Liver (tissue), 9 donors: Measurements from ENCODE around the gene SLC6A5. TPM values are rescaled to one million over a fixed set of nuclear protein-coding genes. Genes with fewer than 3 reads are reported as not detected.

Source experiments
- DNase-seq: peaks from one replicate; pipeline ENCODE4 v3.0.0-alpha.2; 2017; ENCODE audit warnings: low spot score
- H3K27ac ChIP-seq, 2 donors: one replicate each; pipeline ENCODE4 v1.7.0; 2013; ENCODE audit warnings: inconsistent platforms in 2 of 2, low read length in 2 of 2, control low read depth in 1 of 2, low read depth in 1 of 2, mild to moderate bottlenecking in 1 of 2
- H3K27me3 ChIP-seq, 4 donors: one replicate each; pipeline versions ENCODE4 v1.6.1 to v1.7.0; 2013; ENCODE audit warnings: low read length in 3 of 4, inconsistent platforms in 1 of 4, mild to moderate bottlenecking in 1 of 4, moderate library complexity in 1 of 4; ENCODE audit not compliant: control insufficient read depth in 4 of 4, insufficient read depth in 4 of 4
- H3K36me3 ChIP-seq, 4 donors: one replicate each; pipeline versions ENCODE4 v1.6.1 to v1.7.0; 2013; ENCODE audit warnings: low read length in 3 of 4, mild to moderate bottlenecking in 3 of 4, low read depth in 1 of 4, moderate library complexity in 1 of 4; ENCODE audit not compliant: control insufficient read depth in 4 of 4, insufficient read depth in 3 of 4
- H3K4me1 ChIP-seq, 4 donors: one replicate each; pipeline versions ENCODE4 v1.6.1 to v1.7.0; 2013; ENCODE audit warnings: low read length in 3 of 4, mild to moderate bottlenecking in 3 of 4, moderate library complexity in 1 of 4; ENCODE audit not compliant: control insufficient read depth in 4 of 4, insufficient read depth in 4 of 4
- H3K4me3 ChIP-seq, 3 donors: one replicate each; pipeline versions ENCODE4 v1.6.1 to v1.7.0; 2013; ENCODE audit warnings: low read length in 3 of 3, control low read depth in 1 of 3, low read depth in 1 of 3, mild to moderate bottlenecking in 1 of 3
- H3K9ac ChIP-seq, 2 donors: one replicate each; pipeline ENCODE4 v1.7.0; 2013; ENCODE audit warnings: low read length in 2 of 2, mild to moderate bottlenecking in 2 of 2, moderate library complexity in 2 of 2, control low read depth in 1 of 2, low read depth in 1 of 2
- H3K9me3 ChIP-seq, 4 donors: one replicate each; pipeline versions ENCODE4 v1.6.1 to v1.7.0; 2013; ENCODE audit warnings: low read length in 3 of 4; ENCODE audit not compliant: control insufficient read depth in 4 of 4
- CTCF ChIP-seq: fragments of 150-350 bp; IDR thresholded peaks from 2 replicates; pipeline ENCODE4 v1.5.1; 2017; ENCODE audit warnings: improper control_type of control experiment, low read depth, low read length; ENCODE audit not compliant: missing input control
- EGR1 ChIP-seq, 2 donors: IDR thresholded peaks; 2 replicates each; pipeline ENCODE4 v1.6.1; 2016 to 2018; ENCODE audit warnings: antibody characterized with exemption in 2 of 2, low read depth in 2 of 2
- FOXA1 ChIP-seq: IDR thresholded peaks from 2 replicates; pipeline ENCODE4 v1.6.1; 2016; ENCODE audit warnings: antibody characterized with exemption
- GABPA ChIP-seq, 2 donors: IDR thresholded peaks in 1 of 2; conservative IDR thresholded peaks in 1 of 2; 2 replicates each; pipeline ENCODE4 v1.6.1; 2016; ENCODE audit warnings: antibody characterized with exemption in 2 of 2, mild to moderate bottlenecking in 1 of 2, moderate library complexity in 1 of 2
- HNF4A ChIP-seq, 2 donors: conservative IDR thresholded peaks; 2 replicates each; pipeline ENCODE4 v1.6.1; 2016; ENCODE audit warnings: antibody characterized with exemption in 2 of 2, mild to moderate bottlenecking in 2 of 2
- HNF4G ChIP-seq: IDR thresholded peaks from 2 replicates; pipeline ENCODE4 v1.6.1; 2016; ENCODE audit warnings: antibody characterized with exemption
- JUND ChIP-seq, 2 donors: IDR thresholded peaks; 2 replicates each; pipeline ENCODE4 v1.6.1; 2016; ENCODE audit warnings: antibody characterized with exemption in 2 of 2
- MAX ChIP-seq: IDR thresholded peaks from 2 replicates; pipeline ENCODE4 v1.6.1; 2016; ENCODE audit warnings: antibody characterized with exemption
- RAD21 ChIP-seq, 2 donors: IDR thresholded peaks; 2 replicates each; pipeline ENCODE4 v1.6.1; 2016; ENCODE audit warnings: antibody characterized with exemption in 2 of 2, mild to moderate bottlenecking in 2 of 2
- REST ChIP-seq: IDR thresholded peaks from 2 replicates; pipeline ENCODE4 v1.6.1; 2016; ENCODE audit warnings: antibody characterized with exemption, mild to moderate bottlenecking
- RXRA ChIP-seq, 2 donors: IDR thresholded peaks; 2 replicates each; pipeline ENCODE4 v1.6.1; 2017 to 2018; ENCODE audit warnings: antibody characterized with exemption in 2 of 2, mild to moderate bottlenecking in 1 of 2
- SP1 ChIP-seq: IDR thresholded peaks from 2 replicates; pipeline ENCODE4 v1.6.1; 2018; ENCODE audit warnings: antibody characterized with exemption, mild to moderate bottlenecking
- YY1 ChIP-seq: IDR thresholded peaks from 2 replicates; pipeline ENCODE4 v1.6.1; 2016; ENCODE audit warnings: antibody characterized with exemption, mild to moderate bottlenecking
- ZBTB33 ChIP-seq: IDR thresholded peaks from 2 replicates; pipeline ENCODE4 v1.6.1; 2016; ENCODE audit warnings: antibody characterized with exemption
- WGBS: extraction: QIAGEN DNeasy Blood & Tissue Kit; methylation state at CpG from one replicate; pipeline ENCODE4 v1.1.7; 2013; 5-methylcytosine and 5-hydroxymethylcytosine counted together
- polyA plus RNA-seq, 2 donors: library from polyadenylated mRNA; stranded (reverse) in 1 of 2; unstranded in 1 of 2; fragments of 200-250 nt in 1 of 2; fragments of >200 nt in 1 of 2; fragmentation: Nextera tagmentation in 1 of 2; extraction: Ambion mirVana in 1 of 2; gene quantifications; one replicate each; pipeline versions ENCODE4 v1.2.1 to v1.2.3, GENCODE V29; 2013 to 2015
- total RNA-seq, 2 donors: library from RNA; depleted of rRNA; stranded (reverse); fragments of >200 nt; gene quantifications; one replicate each; pipeline ENCODE4 v1.2.3, GENCODE V29; 2014
- donor health status: healthy.
- donor health status: healthy.
- donor health status: healthy.
- donor health status: healthy.
- donor health status: healthy.

SLC6A5 gene
- total and polyA plus RNA-seq, 4 donors = not detected

GRCh38 chr11:20594274-20595061 lies 4.9 kb upstream of the SLC6A5 start:
- Histone ChIP-seq H3K9ac (no peak overlapping the region), H3K4me1 (peaks cover 0 to 24% (median 7%) of the 10 kb centered on the region in 4 donors), H3K36me3 (no peaks in the 10 kb centered on the region), H3K27me3 (peaks cover 3 to 21% (median 11%) of the 10 kb centered on the region in 4 donors), H3K9me3 (no peaks in the 10 kb centered on the region), H3K27ac (no peak overlapping the region), H3K4me3 (no peak overlapping the region)
- no peak for DNase-seq
- whole genome bisulfite sequencing = 76% methylated on average over 8 of the region's 8 CpGs
- TF ChIP-seq RAD21 (IDR thresholded peaks at IDR 0.05) = no peak
- no peak for TF ChIP-seq CTCF
- no peak for TF ChIP-seq YY1
- TF ChIP-seq GABPA (IDR thresholded peaks at IDR 0.05 in 1 of 2, conservative IDR thresholded peaks at IDR 0.05 in 1 of 2) = no peak
- TF ChIP-seq REST = no peak

- TF ChIP-seq HNF4G (no peak), ZBTB33 (no peak), YY1 (no peak), JUND (IDR thresholded peaks at IDR 0.05) (no peak), FOXA1 (no peak), SP1 (no peak), HNF4A (conservative IDR thresholded peaks at IDR 0.05) (no peak), REST (no peak), EGR1 (IDR thresholded peaks at IDR 0.05; ENCODE audit: low read depth in 2 of 2) (no peak), CTCF (no peak), MAX (no peak), RXRA (IDR thresholded peaks at IDR 0.05) (no peak)
- Histone ChIP-seq H3K36me3 (no peaks in the 10 kb centered on the region), H3K27me3 (peaks cover 5 to 21% (median 11%) of the 10 kb centered on the region in 4 donors), H3K27ac (no peak overlapping the region), H3K9ac (no peak overlapping the region), H3K9me3 (no peaks in the 10 kb centered on the region), H3K4me1 (peaks cover 0 to 24% (median 7%) of the 10 kb centered on the region in 4 donors), H3K4me3 (no peak overlapping the region)
- DNase-seq = no peak
- 73% methylated on average over 5 of the region's 5 CpGs for WGBS
These were observed 4.3 kb upstream of the SLC6A5 start for GRCh38 chr11:20595101-20595500.
